WTC11 (cell line): ENCODE measurements around the gene SGCG. TPM values are rescaled to one million over a fixed set of nuclear protein-coding genes. Genes with fewer than 3 reads are reported as not detected.

ENCODE experiments used
- ATAC-seq: fragments of 200-7000 bp; cut with Tn5 transposase; 2 replicates; pipeline ENCODE4 v1.10.0; 2021; ENCODE audit warnings: mild to moderate bottlenecking, moderate library complexity
- CTCF ChIA-PET: fragments of 300-600 bp; sonication (Branson Sonifier 250); formaldehyde crosslinking; loops from one replicate; lab custom pipeline; 2021; ENCODE audit warnings: antibody characterized with exemption; lab: Charles Lee
- POLR2A ChIA-PET: fragments of 350-600 bp; sonication (Branson Sonifier 250); formaldehyde crosslinking; loops from one replicate; lab custom pipeline; 2021; ENCODE audit warnings: antibody characterized with exemption; lab: Charles Lee
- DNase-seq: peaks from one replicate; pipeline ENCODE4 v3.0.0; 2021; ENCODE audit warnings: low spot score
- H3K27ac Mint-ChIP-seq: 2 replicates; pipeline ENCODE4 v1.8.0; 2021; ENCODE audit warnings: mixed read lengths
- H3K27me3 Mint-ChIP-seq: 2 replicates; pipeline ENCODE4 v1.8.0; 2021; ENCODE audit warnings: low read depth, mild to moderate bottlenecking, moderate library complexity, mixed read lengths
- H3K36me3 Mint-ChIP-seq: 2 replicates; pipeline ENCODE4 v1.8.0; 2021; ENCODE audit warnings: mixed read lengths
- H3K4me1 Mint-ChIP-seq: 2 replicates; pipeline ENCODE4 v1.8.0; 2022; ENCODE audit warnings: mixed read lengths
- H3K4me3 Mint-ChIP-seq: 2 replicates; pipeline ENCODE4 v1.8.0; 2021; ENCODE audit warnings: mild to moderate bottlenecking, moderate library complexity, mixed read lengths
- H3K9me3 Mint-ChIP-seq: 2 replicates; pipeline ENCODE4 v1.8.0; 2021; ENCODE audit warnings: mixed read lengths
- AR ChIP-seq: fragments of 250-450 bp; sonication (Bioruptor Pico); IDR thresholded peaks from 2 replicates; pipeline ENCODE4 v1.9.0; 2021; ENCODE audit warnings: mild to moderate bottlenecking
- ATF3 ChIP-seq: sonication (generic); formaldehyde crosslinking; conservative IDR thresholded peaks from 2 replicates; pipeline ENCODE4 v1.8.1; 2022; ENCODE audit warnings: mild to moderate bottlenecking, missing genetic modification reagents
- ATF6 ChIP-seq: sonication (generic); formaldehyde crosslinking; IDR thresholded peaks from 2 replicates; pipeline ENCODE4 v1.8.1; 2023; ENCODE audit warnings: mild to moderate bottlenecking, missing genetic modification reagents
- CBFB ChIP-seq: sonication (generic); formaldehyde crosslinking; IDR thresholded peaks from 2 replicates; pipeline ENCODE4 v1.8.1; 2022; ENCODE audit warnings: mild to moderate bottlenecking, low read depth, missing genetic modification reagents
- E2F5 ChIP-seq: sonication (generic); formaldehyde crosslinking; IDR thresholded peaks from 2 replicates; pipeline ENCODE4 v1.8.1; 2022; ENCODE audit warnings: mild to moderate bottlenecking, moderate library complexity, missing genetic modification reagents
- ETV6 ChIP-seq: sonication (generic); formaldehyde crosslinking; IDR thresholded peaks from 2 replicates; pipeline ENCODE4 v1.8.1; 2022; ENCODE audit warnings: mild to moderate bottlenecking, missing genetic modification reagents
- GRHL2 ChIP-seq: fragments of 250-450 bp; sonication (Bioruptor Pico); IDR thresholded peaks from 2 replicates; pipeline ENCODE4 v1.8.0; 2022; ENCODE audit warnings: mild to moderate bottlenecking, moderate library complexity; ENCODE audit not compliant: insufficient replicate concordance, severe bottlenecking
- NR1H2 ChIP-seq: sonication (generic); formaldehyde crosslinking; IDR thresholded peaks from 2 replicates; pipeline ENCODE4 v1.9.0; 2021; ENCODE audit warnings: mild to moderate bottlenecking, moderate library complexity, missing genetic modification reagents
- NR2C2 ChIP-seq: sonication (generic); formaldehyde crosslinking; IDR thresholded peaks from 2 replicates; pipeline ENCODE4 v1.8.0; 2022; ENCODE audit warnings: mild to moderate bottlenecking, missing genetic modification reagents
- PRDM15 ChIP-seq: sonication (generic); formaldehyde crosslinking; IDR thresholded peaks from 2 replicates; pipeline ENCODE4 v1.8.0; 2022; ENCODE audit warnings: missing genetic modification reagents
- RELA ChIP-seq: sonication (generic); formaldehyde crosslinking; IDR thresholded peaks from 2 replicates; pipeline ENCODE4 v1.8.1; 2022; ENCODE audit warnings: missing genetic modification reagents, mild to moderate bottlenecking, borderline replicate concordance
- SMAD4 ChIP-seq: sonication (generic); formaldehyde crosslinking; IDR thresholded peaks from 2 replicates; pipeline ENCODE4 v1.8.0; 2022; ENCODE audit warnings: mild to moderate bottlenecking, missing genetic modification reagents
- SOX15 ChIP-seq: fragments of 250-450 bp; sonication (Bioruptor Pico); IDR thresholded peaks from 2 replicates; pipeline ENCODE4 v1.9.0; 2021; ENCODE audit warnings: mild to moderate bottlenecking
- USF2 ChIP-seq: sonication (generic); formaldehyde crosslinking; IDR thresholded peaks from 2 replicates; pipeline ENCODE4 v1.8.1; 2023; ENCODE audit warnings: mild to moderate bottlenecking, missing genetic modification reagents, moderate library complexity
- ZNF138 ChIP-seq: sonication (generic); formaldehyde crosslinking; conservative IDR thresholded peaks from 2 replicates; pipeline ENCODE4 v1.8.1; 2022; ENCODE audit warnings: mild to moderate bottlenecking, moderate library complexity, missing genetic modification reagents
- ZNF219 ChIP-seq: sonication (generic); formaldehyde crosslinking; IDR thresholded peaks from 2 replicates; pipeline ENCODE4 v1.8.0; 2023; ENCODE audit warnings: missing genetic modification reagents, mild to moderate bottlenecking, borderline replicate concordance
- ZNF396 ChIP-seq: fragments of 250-450 bp; sonication (Bioruptor Pico); IDR thresholded peaks from 2 replicates; pipeline ENCODE4 v1.8.0; 2021; ENCODE audit warnings: mild to moderate bottlenecking, moderate library complexity, borderline replicate concordance
- ZNF423 ChIP-seq: fragments of 250-450 bp; sonication (Bioruptor Pico); IDR thresholded peaks from 2 replicates; pipeline ENCODE4 v2.1.2; 2022; ENCODE audit warnings: mild to moderate bottlenecking, moderate library complexity
- ZNF425 ChIP-seq: fragments of 250-450 bp; sonication (Bioruptor Pico); conservative IDR thresholded peaks from 2 replicates; pipeline ENCODE4 v1.9.0; 2021; ENCODE audit warnings: mild to moderate bottlenecking
- ZSCAN18 ChIP-seq: fragments of 250-450 bp; sonication (Bioruptor Pico); IDR thresholded peaks from 2 replicates; pipeline ENCODE4 v2.1.2; 2022; ENCODE audit warnings: mild to moderate bottlenecking, moderate library complexity
- total RNA-seq: library from RNA; stranded (reverse); gene quantifications from 3 replicates; pipeline ENCODE4 v1.2.3, GENCODE V29; 2021

The SGCG gene
- total RNA-seq, 1 experiment from 2014 or later: not detected

GRCh38 chr13:23203516-23203915, 22.7 kb downstream of the SGCG start:
- no peak for DNase-seq
- ATAC-seq: no peak

GRCh38 chr13:23205807-23206206, 25.0 kb downstream of the SGCG start:
- Mint-ChIP-seq H3K36me3 (0 out of 2 replicates have a peak, but pooled peaks cover 4% of the 10 kb centered on the region), H3K4me1 (no peaks in the 10 kb centered on the region), H3K4me3 (no peak overlapping the region), H3K27ac (no peak overlapping the region), H3K9me3 (peaks cover 16% of the 10 kb centered on the region), H3K27me3 (no peaks in the 10 kb centered on the region; the same call in 1 of the 2 replicates)
- DNase-seq (no peak), ATAC-seq (no peak)
- POLR2A ChIA-PET: no interaction called here
- CTCF ChIA-PET: no interaction called here
- no peak for TF ChIP-seq E2F5 (CRISPR knock-in tag)
- TF ChIP-seq ATF3 (CRISPR knock-in tag): no peak
- no peak for TF ChIP-seq AR
- no peak for TF ChIP-seq SOX15 (CRISPR knock-in tag)
- TF ChIP-seq ETV6 (CRISPR knock-in tag): no peak
- TF ChIP-seq SMAD4 (CRISPR knock-in tag): no peak
- no peak for TF ChIP-seq PRDM15 (CRISPR knock-in tag)
- no peak for TF ChIP-seq ZNF423 (CRISPR knock-in tag)
- no peak for TF ChIP-seq NR2C2
- no peak for TF ChIP-seq GRHL2 (CRISPR knock-in tag)
- no peak for TF ChIP-seq USF2 (CRISPR knock-in tag)
- TF ChIP-seq ATF6 (CRISPR knock-in tag): no peak
- no peak for TF ChIP-seq ZSCAN18 (CRISPR knock-in tag)
- TF ChIP-seq CBFB: no peak

More at GRCh38 chr13:23203516-23203915, 22.7 kb downstream of the SGCG start:
- Mint-ChIP-seq H3K9me3 (peaks cover 16% of the 10 kb centered on the region), H3K27ac (no peak overlapping the region), H3K4me3 (no peak overlapping the region), H3K36me3 (0 out of 2 replicates have a peak, but pooled peaks cover 4% of the 10 kb centered on the region), H3K27me3 (no peaks in the 10 kb centered on the region; the same call in 1 of the 2 replicates), H3K4me1 (no peaks in the 10 kb centered on the region)
- TF ChIP-seq ZNF219 (CRISPR knock-in tag) (no peak), NR1H2 (CRISPR knock-in tag) (no peak), ZNF425 (CRISPR knock-in tag) (no peak), SMAD4 (CRISPR knock-in tag) (no peak), ZNF138 (CRISPR knock-in tag) (no peak), ZNF396 (no peak), RELA (no peak)
- ChIA-PET CTCF (no interaction called here), POLR2A (no interaction called here)
